HepG2 (cell line): ENCODE data around the gene NPB. TPM values are rescaled to one million over a fixed set of nuclear protein-coding genes. Genes with fewer than 3 reads are reported as not detected.
A peak's percentile ranks its signal among the peaks of the same experiment; 100 is the strongest.

Experiments
- CCDC6 ChIP-seq: sonication (generic); formaldehyde crosslinking; IDR thresholded peaks from 2 replicates; pipeline ENCODE4 v1.8.1; 2022; ENCODE audit warnings: mild to moderate bottlenecking, missing genetic modification reagents, moderate library complexity
- EED ChIP-seq: sonication (generic); formaldehyde crosslinking; IDR thresholded peaks from 2 replicates; pipeline ENCODE4 v1.5.0; 2020; ENCODE audit warnings: mild to moderate bottlenecking, missing genetic modification reagents
- GRHL1 ChIP-seq: sonication (generic); formaldehyde crosslinking; conservative IDR thresholded peaks from 2 replicates; pipeline ENCODE4 v1.8.0; 2022; ENCODE audit warnings: missing genetic modification reagents
- HNRNPH1 ChIP-seq: fragments of 200-400 bp; formaldehyde crosslinking; optimal IDR thresholded peaks from 2 replicates; pipeline ENCODE3; 2017; ENCODE audit warnings: mild to moderate bottlenecking, low read depth, low read length
- HNRNPL ChIP-seq: fragments of 200-400 bp; formaldehyde crosslinking; IDR thresholded peaks from 2 replicates; pipeline ENCODE4 v1.6.1; 2017; ENCODE audit warnings: mild to moderate bottlenecking, low read depth, low read length
- KDM5A ChIP-seq: fragments of 200-600 bp; sonication (generic); IDR thresholded peaks from 2 replicates; pipeline ENCODE4 v1.7.0; 2018; ENCODE audit warnings: antibody characterized with exemption, mild to moderate bottlenecking, low read length, borderline replicate concordance
- NKX3-1 ChIP-seq: sonication (generic); formaldehyde crosslinking; IDR thresholded peaks from 2 replicates; pipeline ENCODE4 v1.5.0; 2020; ENCODE audit warnings: missing genetic modification reagents
- RFXANK ChIP-seq: IDR thresholded peaks from 2 replicates; pipeline ENCODE4 v1.6.1; 2016
- SIN3A ChIP-seq: IDR thresholded peaks from 2 replicates; pipeline ENCODE4 v1.6.1; 2011; ENCODE audit warnings: low read depth, mild to moderate bottlenecking, control low read depth, low read length, borderline replicate concordance
- SIN3B ChIP-seq: fragments of 150-350 bp; IDR thresholded peaks from 2 replicates; pipeline ENCODE4 v1.6.1; 2014; ENCODE audit warnings: low read length
- ZNF33A ChIP-seq: sonication (generic); formaldehyde crosslinking; IDR thresholded peaks from 2 replicates; pipeline ENCODE4 v1.5.1; 2020; ENCODE audit warnings: missing genetic modification reagents, mild to moderate bottlenecking, moderate library complexity, borderline replicate concordance
- ZNF33B ChIP-seq: sonication (generic); formaldehyde crosslinking; IDR thresholded peaks from 2 replicates; pipeline ENCODE4 v1.5.1; 2020; ENCODE audit warnings: mild to moderate bottlenecking, missing genetic modification reagents
- ZNF563 ChIP-seq: sonication (generic); formaldehyde crosslinking; IDR thresholded peaks from 2 replicates; pipeline ENCODE4 v1.8.0; 2022; ENCODE audit warnings: mild to moderate bottlenecking, moderate library complexity, missing genetic modification reagents
- ZNF687 ChIP-seq: sonication (generic); formaldehyde crosslinking; IDR thresholded peaks from 2 replicates; pipeline ENCODE4 v1.5.1; 2020; ENCODE audit warnings: mild to moderate bottlenecking, missing genetic modification reagents, moderate library complexity
- ZNF879 ChIP-seq: sonication (generic); formaldehyde crosslinking; IDR thresholded peaks from 2 replicates; pipeline ENCODE4 v1.8.1; 2023; ENCODE audit warnings: missing genetic modification reagents
- ZZZ3 ChIP-seq: sonication (generic); formaldehyde crosslinking; IDR thresholded peaks from 2 replicates; pipeline ENCODE4 v1.4.0; 2020; ENCODE audit warnings: missing genetic modification reagents, mild to moderate bottlenecking, borderline replicate concordance
- polyA plus RNA-seq, 8 experiments: library from polyadenylated mRNA; depleted of rRNA in 3 of 8; stranded (reverse) in 7 of 8; unstranded in 1 of 8; fragments of >200 nt; fragmentation: Illumina TruSeq in 4 of 8; extraction: Trizol in 4 of 8; gene quantifications; 2 replicates each; pipeline versions ENCODE4 v1.2.1 to v1.2.3, GENCODE V29; 2011 to 2016; ENCODE audit warnings: low read depth in 4 of 8, missing spikeins in 1 of 8, mixed read lengths in 1 of 8; ENCODE audit not compliant: insufficient read depth in 1 of 8
- total RNA-seq, 5 experiments: library from RNA; depleted of rRNA; stranded (reverse); fragments of >200 nt; fragmentation: Illumina TruSeq; extraction: Trizol; gene quantifications; 2 replicates each; pipeline ENCODE4 v1.2.3, GENCODE V29; 2016; ENCODE audit warnings: low read depth in 1 of 5
- TF ChIP-seq, protein P1 (sequence below): sonication (generic); formaldehyde crosslinking; IDR thresholded peaks from 2 replicates; pipeline ENCODE4 v1.5.0; 2020; ENCODE audit warnings: mild to moderate bottlenecking, missing genetic modification reagents, moderate library complexity
- TF ChIP-seq, protein P2 (sequence below): sonication (generic); formaldehyde crosslinking; IDR thresholded peaks from 2 replicates; pipeline ENCODE4 v1.4.0; 2020; ENCODE audit warnings: missing genetic modification reagents
- TF ChIP-seq, protein P3 (sequence below): sonication (generic); formaldehyde crosslinking; IDR thresholded peaks from 2 replicates; pipeline ENCODE4 v1.4.0; 2020; ENCODE audit warnings: missing genetic modification reagents

Gene NPB
- total and polyA plus RNA-seq, 2 of the 13 experiments (the other 11 are each of a cell fraction or from before 2014, with no cell fraction given), result 0.11 to 0.93 TPM

DNA sequence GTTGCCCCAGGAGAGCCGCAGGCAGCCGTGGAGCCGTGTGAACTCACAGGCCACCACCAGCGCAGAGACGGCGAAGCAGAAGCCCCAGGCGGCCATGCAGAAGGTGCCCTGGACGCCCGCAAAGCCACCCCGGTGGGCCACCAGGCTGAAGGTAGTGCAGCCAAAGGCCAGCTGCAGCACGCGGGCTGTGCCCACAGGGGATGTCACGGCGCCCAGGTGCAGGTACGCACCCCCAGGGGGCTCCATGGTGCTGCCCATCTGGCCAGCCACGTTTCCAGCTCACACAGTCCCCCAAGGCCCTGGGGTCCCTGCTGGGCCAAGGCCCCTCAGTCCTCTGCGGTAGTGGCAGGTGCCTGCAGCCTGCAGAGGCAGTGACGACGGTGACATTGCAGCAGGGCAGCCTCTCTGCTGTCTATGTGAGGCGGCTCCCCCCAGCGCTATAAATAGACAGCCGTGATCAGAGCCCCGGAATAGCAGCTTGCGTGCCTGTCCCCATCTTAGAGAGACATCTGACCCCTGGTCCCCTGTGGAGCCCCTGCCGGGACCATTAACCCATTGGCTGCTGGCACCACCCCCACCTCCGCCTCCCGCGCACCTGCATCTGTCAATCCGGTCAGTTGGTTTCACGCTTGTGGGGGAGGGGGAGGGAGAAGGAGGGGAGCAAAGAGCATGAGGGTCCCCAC is 39.6 kb downstream of the NPB start (continued):
- no peak for TF ChIP-seq GRHL1
- TF ChIP-seq ZNF33A (CRISPR knock-in tag), result no peak
- no peak for TF ChIP-seq SIN3B
- TF ChIP-seq ZZZ3 (CRISPR knock-in tag), result no peak
- TF ChIP-seq ZNF563 (CRISPR knock-in tag), result no peak
- TF ChIP-seq CCDC6 (CRISPR knock-in tag), result 0 out of 2 replicates have a peak, but pooled peaks have one; percentile 20
- no peak for TF ChIP-seq KDM5A
- TF ChIP-seq, protein P1, sequence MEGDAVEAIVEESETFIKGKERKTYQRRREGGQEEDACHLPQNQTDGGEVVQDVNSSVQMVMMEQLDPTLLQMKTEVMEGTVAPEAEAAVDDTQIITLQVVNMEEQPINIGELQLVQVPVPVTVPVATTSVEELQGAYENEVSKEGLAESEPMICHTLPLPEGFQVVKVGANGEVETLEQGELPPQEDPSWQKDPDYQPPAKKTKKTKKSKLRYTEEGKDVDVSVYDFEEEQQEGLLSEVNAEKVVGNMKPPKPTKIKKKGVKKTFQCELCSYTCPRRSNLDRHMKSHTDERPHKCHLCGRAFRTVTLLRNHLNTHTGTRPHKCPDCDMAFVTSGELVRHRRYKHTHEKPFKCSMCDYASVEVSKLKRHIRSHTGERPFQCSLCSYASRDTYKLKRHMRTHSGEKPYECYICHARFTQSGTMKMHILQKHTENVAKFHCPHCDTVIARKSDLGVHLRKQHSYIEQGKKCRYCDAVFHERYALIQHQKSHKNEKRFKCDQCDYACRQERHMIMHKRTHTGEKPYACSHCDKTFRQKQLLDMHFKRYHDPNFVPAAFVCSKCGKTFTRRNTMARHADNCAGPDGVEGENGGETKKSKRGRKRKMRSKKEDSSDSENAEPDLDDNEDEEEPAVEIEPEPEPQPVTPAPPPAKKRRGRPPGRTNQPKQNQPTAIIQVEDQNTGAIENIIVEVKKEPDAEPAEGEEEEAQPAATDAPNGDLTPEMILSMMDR (CRISPR knock-in tag), result peak; percentile 26; the same call in 1 of the 2 replicates
- peak; percentile 26; the same call in 1 of the 2 replicates for TF ChIP-seq ZNF687 (CRISPR knock-in tag)
- TF ChIP-seq ZNF879 (CRISPR knock-in tag), result no peak
- TF ChIP-seq HNRNPL, result peak; percentile 80
- no peak for TF ChIP-seq SIN3A
- TF ChIP-seq, protein P2, sequence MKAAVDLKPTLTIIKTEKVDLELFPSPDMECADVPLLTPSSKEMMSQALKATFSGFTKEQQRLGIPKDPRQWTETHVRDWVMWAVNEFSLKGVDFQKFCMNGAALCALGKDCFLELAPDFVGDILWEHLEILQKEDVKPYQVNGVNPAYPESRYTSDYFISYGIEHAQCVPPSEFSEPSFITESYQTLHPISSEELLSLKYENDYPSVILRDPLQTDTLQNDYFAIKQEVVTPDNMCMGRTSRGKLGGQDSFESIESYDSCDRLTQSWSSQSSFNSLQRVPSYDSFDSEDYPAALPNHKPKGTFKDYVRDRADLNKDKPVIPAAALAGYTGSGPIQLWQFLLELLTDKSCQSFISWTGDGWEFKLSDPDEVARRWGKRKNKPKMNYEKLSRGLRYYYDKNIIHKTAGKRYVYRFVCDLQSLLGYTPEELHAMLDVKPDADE (CRISPR knock-in tag), result no peak
- TF ChIP-seq HNRNPH1, result no peak
- TF ChIP-seq, protein P3, sequence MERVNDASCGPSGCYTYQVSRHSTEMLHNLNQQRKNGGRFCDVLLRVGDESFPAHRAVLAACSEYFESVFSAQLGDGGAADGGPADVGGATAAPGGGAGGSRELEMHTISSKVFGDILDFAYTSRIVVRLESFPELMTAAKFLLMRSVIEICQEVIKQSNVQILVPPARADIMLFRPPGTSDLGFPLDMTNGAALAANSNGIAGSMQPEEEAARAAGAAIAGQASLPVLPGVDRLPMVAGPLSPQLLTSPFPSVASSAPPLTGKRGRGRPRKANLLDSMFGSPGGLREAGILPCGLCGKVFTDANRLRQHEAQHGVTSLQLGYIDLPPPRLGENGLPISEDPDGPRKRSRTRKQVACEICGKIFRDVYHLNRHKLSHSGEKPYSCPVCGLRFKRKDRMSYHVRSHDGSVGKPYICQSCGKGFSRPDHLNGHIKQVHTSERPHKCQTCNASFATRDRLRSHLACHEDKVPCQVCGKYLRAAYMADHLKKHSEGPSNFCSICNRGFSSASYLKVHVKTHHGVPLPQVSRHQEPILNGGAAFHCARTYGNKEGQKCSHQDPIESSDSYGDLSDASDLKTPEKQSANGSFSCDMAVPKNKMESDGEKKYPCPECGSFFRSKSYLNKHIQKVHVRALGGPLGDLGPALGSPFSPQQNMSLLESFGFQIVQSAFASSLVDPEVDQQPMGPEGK, result 0 out of 2 replicates have a peak, but pooled peaks have one; percentile 31
- TF ChIP-seq NKX3-1 (CRISPR knock-in tag), result no peak
- TF ChIP-seq ZNF33B, result no peak
- TF ChIP-seq RFXANK (CRISPR knock-in tag), result no peak
- 0 out of 2 replicates have a peak, but pooled peaks have one; percentile 29 for TF ChIP-seq EED
